OCI-LY3 (cell line): ENCODE data around the gene LRP1B.
A peak's percentile ranks its signal among the peaks of the same experiment; 100 is the strongest.

Experiments used
- H2AFZ ChIP-seq: fragments of 200-600, 300-600 bp; shearing (Covaris generic); 2 replicates; pipeline ENCODE4 v1.6.0; 2014; ENCODE audit warnings: antibody characterized with exemption, low read depth, low read length
- H3K27ac ChIP-seq: fragments of 200-600, 300-600 bp; sonication (generic); 2 replicates; pipeline ENCODE4 v1.5.1; 2014; ENCODE audit warnings: mild to moderate bottlenecking, low read length, moderate library complexity, mixed read lengths
- H3K27me3 ChIP-seq: fragments of 200-600, 300-600 bp; sonication (generic); 2 replicates; pipeline ENCODE4 v1.6.1; 2014; ENCODE audit warnings: low read depth, low read length, mixed read lengths
- H3K36me3 ChIP-seq: fragments of 200-600, 300-600 bp; sonication (generic); replicated peaks from 2 replicates; pipeline ENCODE3; 2014; ENCODE audit warnings: low read depth, low read length, mixed read lengths
- H3K4me1 ChIP-seq: fragments of 300-600, 200-600 bp; sonication (generic); 2 replicates; pipeline ENCODE4 v1.6.1; 2014; ENCODE audit warnings: low read length, mixed read lengths
- H3K4me2 ChIP-seq: fragments of 200-600, 300-600 bp; sonication (generic); 2 replicates; pipeline ENCODE4 v1.6.1; 2014; ENCODE audit warnings: low read length, mixed read lengths
- H3K4me3 ChIP-seq: fragments of 300-600, 200-600 bp; sonication (generic); 2 replicates; pipeline ENCODE4 v1.5.1; 2014; ENCODE audit warnings: antibody characterized with exemption, mild to moderate bottlenecking, low read length, moderate library complexity
- H3K79me2 ChIP-seq: fragments of 300-600, 200-600 bp; shearing (Covaris generic); 2 replicates; pipeline ENCODE4 v1.6.1; 2014; ENCODE audit warnings: mild to moderate bottlenecking, low read length, mixed read lengths
- H3K9ac ChIP-seq: fragments of 300-600, 200-600 bp; shearing (Covaris generic); 2 replicates; pipeline ENCODE4 v1.6.0; 2014; ENCODE audit warnings: mild to moderate bottlenecking, low read length, moderate library complexity
- H3K9me3 ChIP-seq: fragments of 200-600, 300-600 bp; shearing (Covaris generic); 2 replicates; pipeline ENCODE4 v1.6.1; 2014; ENCODE audit warnings: low read length, mixed read lengths; ENCODE audit not compliant: insufficient read depth
- H4K20me1 ChIP-seq: fragments of 200-600, 300-600 bp; sonication (generic); 2 replicates; pipeline ENCODE4 v1.6.1; 2016; ENCODE audit warnings: low read length, mixed read lengths; ENCODE audit not compliant: insufficient read depth
- EZH2phosphoT487 ChIP-seq: fragments of 200-600 bp; shearing (Covaris generic); IDR thresholded peaks from 2 replicates; pipeline ENCODE4 v1.6.1; 2018; ENCODE audit warnings: antibody characterized with exemption, mixed run types, low read depth
- TF ChIP-seq, protein P1 (sequence below): fragments of 200-600, 300-600 bp; sonication (generic); IDR thresholded peaks from 2 replicates; pipeline ENCODE4 v1.5.1; 2014; ENCODE audit warnings: antibody characterized with exemption, low read length, low read depth

The LRP1B gene

DNA sequence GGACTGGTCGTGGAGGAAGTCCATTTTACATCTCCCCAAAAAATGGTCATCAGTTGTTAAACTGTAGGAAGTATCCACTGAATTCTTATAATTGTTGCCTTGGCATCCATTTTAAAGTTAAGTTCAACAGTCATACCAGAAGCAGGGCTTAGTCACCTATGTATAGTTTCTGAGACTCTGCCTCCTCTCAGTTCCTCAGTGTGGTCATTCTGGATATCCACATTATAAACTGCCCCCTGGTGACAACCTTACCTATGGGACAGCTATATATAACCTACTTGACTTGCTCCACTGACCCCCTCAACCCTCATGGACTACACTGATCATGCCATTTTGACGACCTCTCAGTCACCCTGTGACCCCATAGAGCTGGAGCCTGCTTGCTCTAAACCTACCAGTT is 617.0 kb downstream of the LRP1B start:
- H2AFZ ChIP-seq: no peak overlapping the region
- no peaks in the 10 kb centered on the region for H4K20me1 ChIP-seq
- H3K9me3 ChIP-seq: no peaks in the 10 kb centered on the region
- no peaks in the 10 kb centered on the region for H3K36me3 ChIP-seq
- no peaks in the 10 kb centered on the region for H3K79me2 ChIP-seq
- peaks cover 13% of the 10 kb centered on the region for H3K4me1 ChIP-seq
- no peak overlapping the region for H3K9ac ChIP-seq
- no peak overlapping the region for H3K4me3 ChIP-seq
- 0 out of 2 replicates have a peak, but pooled peaks cover 5% of the 10 kb centered on the region for H3K27me3 ChIP-seq
- no peak overlapping the region for H3K27ac ChIP-seq
- H3K4me2 ChIP-seq: peak overlapping the region; percentile 41
- TF ChIP-seq, protein P1, sequence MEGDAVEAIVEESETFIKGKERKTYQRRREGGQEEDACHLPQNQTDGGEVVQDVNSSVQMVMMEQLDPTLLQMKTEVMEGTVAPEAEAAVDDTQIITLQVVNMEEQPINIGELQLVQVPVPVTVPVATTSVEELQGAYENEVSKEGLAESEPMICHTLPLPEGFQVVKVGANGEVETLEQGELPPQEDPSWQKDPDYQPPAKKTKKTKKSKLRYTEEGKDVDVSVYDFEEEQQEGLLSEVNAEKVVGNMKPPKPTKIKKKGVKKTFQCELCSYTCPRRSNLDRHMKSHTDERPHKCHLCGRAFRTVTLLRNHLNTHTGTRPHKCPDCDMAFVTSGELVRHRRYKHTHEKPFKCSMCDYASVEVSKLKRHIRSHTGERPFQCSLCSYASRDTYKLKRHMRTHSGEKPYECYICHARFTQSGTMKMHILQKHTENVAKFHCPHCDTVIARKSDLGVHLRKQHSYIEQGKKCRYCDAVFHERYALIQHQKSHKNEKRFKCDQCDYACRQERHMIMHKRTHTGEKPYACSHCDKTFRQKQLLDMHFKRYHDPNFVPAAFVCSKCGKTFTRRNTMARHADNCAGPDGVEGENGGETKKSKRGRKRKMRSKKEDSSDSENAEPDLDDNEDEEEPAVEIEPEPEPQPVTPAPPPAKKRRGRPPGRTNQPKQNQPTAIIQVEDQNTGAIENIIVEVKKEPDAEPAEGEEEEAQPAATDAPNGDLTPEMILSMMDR: peak; percentile 41
- no peak for TF ChIP-seq EZH2phosphoT487

DNA sequence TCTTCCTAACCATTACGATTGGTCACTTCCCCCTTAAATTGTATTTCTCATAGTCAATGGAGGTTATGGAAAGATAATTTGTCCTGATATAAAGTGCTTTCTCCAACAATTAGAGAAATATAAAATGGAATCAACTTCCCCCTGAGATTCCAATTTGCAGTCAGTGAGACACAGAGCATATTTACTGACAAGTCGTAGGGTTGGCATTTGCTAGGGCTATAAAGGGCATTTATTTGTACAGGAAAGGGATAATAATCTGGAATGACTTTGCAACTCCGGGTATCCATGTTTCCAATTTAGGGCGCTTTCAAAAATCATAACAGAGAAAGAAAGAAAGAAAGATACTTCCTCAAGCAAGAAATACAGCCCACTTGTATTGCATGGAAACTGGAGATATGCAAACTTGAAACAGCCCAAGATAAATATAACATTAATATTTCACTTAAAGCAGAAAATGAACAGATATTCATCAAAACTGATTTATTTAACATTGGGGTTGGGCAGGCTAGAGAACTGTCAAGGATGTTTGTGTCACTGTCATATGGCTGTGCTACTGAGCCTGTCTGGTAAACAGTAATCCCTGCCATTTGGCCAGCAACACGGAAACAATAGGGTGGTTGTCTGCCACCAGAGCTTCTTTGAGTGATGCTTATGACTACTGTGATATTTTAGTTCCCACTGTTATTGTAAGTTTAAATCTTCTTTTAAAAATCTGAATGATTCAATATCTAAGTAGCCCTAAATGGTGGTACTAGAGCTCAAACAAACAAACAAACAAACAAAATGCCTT is 621.8 kb downstream of the LRP1B start:
- 0 out of 2 replicates have a peak, but pooled peaks cover 5% of the 10 kb centered on the region for H3K27me3 ChIP-seq
- no peaks in the 10 kb centered on the region for H4K20me1 ChIP-seq
- H3K4me2 ChIP-seq: no peak overlapping the region
- H3K9ac ChIP-seq: no peak overlapping the region
- H3K36me3 ChIP-seq: no peaks in the 10 kb centered on the region
- H3K4me3 ChIP-seq: no peak overlapping the region
- H3K9me3 ChIP-seq: no peaks in the 10 kb centered on the region
- TF ChIP-seq, protein P1: no peak
- no peak for TF ChIP-seq EZH2phosphoT487
- no peaks in the 10 kb centered on the region for H3K79me2 ChIP-seq
- no peak overlapping the region for H2AFZ ChIP-seq
- H3K4me1 ChIP-seq: peaks cover 7% of the 10 kb centered on the region
- no peak overlapping the region for H3K27ac ChIP-seq

DNA sequence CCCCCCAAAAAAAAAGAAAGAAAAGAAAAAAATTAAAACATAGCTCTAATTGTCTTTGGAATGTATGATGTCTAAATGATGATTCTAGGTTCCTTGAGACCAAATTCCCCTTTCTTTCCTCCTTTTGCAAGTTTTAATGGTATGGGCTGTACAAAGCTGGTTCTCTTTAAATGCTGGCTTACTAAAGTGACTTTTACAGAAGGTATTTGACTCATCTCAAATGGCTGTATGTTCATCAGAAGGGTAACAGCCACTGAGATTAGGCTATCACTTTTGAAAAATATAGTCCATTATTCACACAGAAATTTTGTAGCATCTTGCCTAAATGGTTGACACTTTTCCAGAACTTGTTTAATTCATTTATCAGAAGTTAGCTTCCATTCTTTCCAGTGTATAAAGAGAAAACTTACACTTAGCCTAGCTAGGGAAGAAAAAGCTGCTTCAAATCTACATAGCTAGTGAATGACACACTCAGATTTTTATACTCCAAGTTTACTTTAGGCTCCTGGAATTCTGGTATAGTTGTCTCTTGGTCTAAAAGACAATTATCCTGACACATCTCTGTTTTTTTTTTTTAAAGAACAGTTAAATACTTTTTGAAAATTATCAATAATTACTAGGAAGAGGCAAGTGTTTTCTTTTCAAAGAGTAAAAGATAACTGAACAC is 622.6 kb downstream of the LRP1B start:
- H3K79me2 ChIP-seq: no peaks in the 10 kb centered on the region
- no peak overlapping the region for H3K4me3 ChIP-seq
- no peaks in the 10 kb centered on the region for H4K20me1 ChIP-seq
- H3K9ac ChIP-seq: no peak overlapping the region
- H2AFZ ChIP-seq: no peak overlapping the region
- H3K9me3 ChIP-seq: no peaks in the 10 kb centered on the region
- H3K4me1 ChIP-seq: no peaks in the 10 kb centered on the region
- H3K27me3 ChIP-seq: 0 out of 2 replicates have a peak, but pooled peaks cover 5% of the 10 kb centered on the region
- no peak overlapping the region for H3K27ac ChIP-seq
- no peak overlapping the region for H3K4me2 ChIP-seq
- H3K36me3 ChIP-seq: no peaks in the 10 kb centered on the region
- TF ChIP-seq EZH2phosphoT487: no peak
- TF ChIP-seq, protein P1: no peak

GRCh38 chr2:141506135-141506534 is 624.7 kb downstream of the LRP1B start:
- Histone ChIP-seq H4K20me1 (no peaks in the 10 kb centered on the region), H3K4me1 (no peaks in the 10 kb centered on the region), H3K36me3 (no peaks in the 10 kb centered on the region), H3K4me2 (no peak overlapping the region), H3K79me2 (no peaks in the 10 kb centered on the region), H3K27me3 (no peaks in the 10 kb centered on the region), H3K9me3 (no peaks in the 10 kb centered on the region), H3K27ac (no peak overlapping the region), H2AFZ (no peak overlapping the region), H3K9ac (no peak overlapping the region), H3K4me3 (no peak overlapping the region)
- TF ChIP-seq, protein P1: no peak
- TF ChIP-seq EZH2phosphoT487: no peak
